Astrocyte (in vitro differentiated cells and primary cell): ENCODE data around the gene PLD1. TPM values are rescaled to one million over a fixed set of nuclear protein-coding genes. Genes with fewer than 3 reads are reported as not detected.

Source experiments
- DNase-seq: peaks from one replicate; pipeline ENCODE4 v3.0.0-alpha.2; 2010; ENCODE audit warnings: low read depth
- FAIRE-seq: peaks from 2 replicates; lab custom pipeline; 2011; peaks lifted over from hg19 to GRCh38; lab: Jason Lieb, UNC
- H2AFZ ChIP-seq: 2 replicates; pipeline ENCODE4 v1.6.0; 2012; ENCODE audit warnings: low read depth, low read length, inconsistent platforms
- H3K27ac ChIP-seq: 2 replicates; pipeline ENCODE4 v1.5.1; 2011; ENCODE audit warnings: low read depth, low read length, inconsistent platforms
- H3K27me3 ChIP-seq: 2 replicates; pipeline ENCODE4 v1.6.0; 2011; ENCODE audit warnings: low read length, inconsistent platforms; ENCODE audit not compliant: insufficient read depth
- H3K36me3 ChIP-seq: 2 replicates; pipeline ENCODE4 v1.5.1; 2011; ENCODE audit warnings: low read length, inconsistent platforms; ENCODE audit not compliant: insufficient read depth
- H3K4me1 ChIP-seq: 2 replicates; pipeline ENCODE4 v1.5.1; 2011; ENCODE audit warnings: low read length, inconsistent platforms; ENCODE audit not compliant: insufficient read depth
- H3K4me2 ChIP-seq: 2 replicates; pipeline ENCODE4 v1.6.0; 2012; ENCODE audit warnings: low read length, inconsistent platforms
- H3K4me3 ChIP-seq: 2 replicates; pipeline ENCODE4 v1.5.1; 2011; ENCODE audit warnings: low read depth, mild to moderate bottlenecking, low read length, inconsistent platforms; ENCODE audit not compliant: insufficient read depth
- H3K79me2 ChIP-seq: 2 replicates; pipeline ENCODE4 v1.6.0; 2012; ENCODE audit warnings: mild to moderate bottlenecking, low read length, inconsistent platforms; ENCODE audit not compliant: insufficient read depth
- H3K9ac ChIP-seq: 2 replicates; pipeline ENCODE4 v1.6.0; 2012; ENCODE audit warnings: mild to moderate bottlenecking, low read length, inconsistent platforms
- H3K9me3 ChIP-seq: 2 replicates; pipeline ENCODE4 v1.5.1; 2012; ENCODE audit warnings: low read depth, mild to moderate bottlenecking, low read length, inconsistent platforms; ENCODE audit not compliant: insufficient read depth
- H4K20me1 ChIP-seq: 2 replicates; pipeline ENCODE4 v1.6.0; 2012; ENCODE audit warnings: low read length, inconsistent platforms; ENCODE audit not compliant: insufficient read depth
- H3K27ac Mint-ChIP-seq: one replicate; pipeline ENCODE4 v1.8.0; 2021; ENCODE audit warnings: mild to moderate bottlenecking, mixed read lengths; ENCODE audit not compliant: unreplicated experiment
- H3K27me3 Mint-ChIP-seq: one replicate; pipeline ENCODE4 v1.8.0; 2021; ENCODE audit warnings: low read depth, mixed read lengths; ENCODE audit not compliant: unreplicated experiment
- H3K36me3 Mint-ChIP-seq: one replicate; pipeline ENCODE4 v1.8.0; 2021; ENCODE audit warnings: low read depth, mixed read lengths; ENCODE audit not compliant: unreplicated experiment
- H3K4me1 Mint-ChIP-seq: one replicate; pipeline ENCODE4 v1.8.0; 2021; ENCODE audit warnings: low read depth, mixed read lengths; ENCODE audit not compliant: unreplicated experiment
- H3K4me3 Mint-ChIP-seq: one replicate; pipeline ENCODE4 v1.8.0; 2021; ENCODE audit warnings: mild to moderate bottlenecking, moderate library complexity, mixed read lengths; ENCODE audit not compliant: unreplicated experiment
- H3K9me3 Mint-ChIP-seq: one replicate; pipeline ENCODE4 v1.8.0; 2021; ENCODE audit warnings: mild to moderate bottlenecking, mixed read lengths; ENCODE audit not compliant: unreplicated experiment
- EZH2 ChIP-seq: IDR thresholded peaks from 2 replicates; pipeline ENCODE4 v1.6.1; 2012; ENCODE audit warnings: mild to moderate bottlenecking, low read length, inconsistent platforms; ENCODE audit not compliant: insufficient read depth
- total RNA-seq: library from RNA; stranded (reverse); gene quantifications from 2 replicates; pipeline ENCODE4 v1.2.1, GENCODE V29; 2021
- TF ChIP-seq, protein P1 (sequence below): IDR thresholded peaks from 2 replicates; pipeline ENCODE4 v1.5.1; 2011; ENCODE audit warnings: low read depth, mild to moderate bottlenecking, inconsistent platforms, low read length, moderate library complexity; ENCODE audit not compliant: insufficient read depth

PLD1 gene
- total RNA-seq, 1 donor from 2014 or later: 21.5 TPM

DNA sequence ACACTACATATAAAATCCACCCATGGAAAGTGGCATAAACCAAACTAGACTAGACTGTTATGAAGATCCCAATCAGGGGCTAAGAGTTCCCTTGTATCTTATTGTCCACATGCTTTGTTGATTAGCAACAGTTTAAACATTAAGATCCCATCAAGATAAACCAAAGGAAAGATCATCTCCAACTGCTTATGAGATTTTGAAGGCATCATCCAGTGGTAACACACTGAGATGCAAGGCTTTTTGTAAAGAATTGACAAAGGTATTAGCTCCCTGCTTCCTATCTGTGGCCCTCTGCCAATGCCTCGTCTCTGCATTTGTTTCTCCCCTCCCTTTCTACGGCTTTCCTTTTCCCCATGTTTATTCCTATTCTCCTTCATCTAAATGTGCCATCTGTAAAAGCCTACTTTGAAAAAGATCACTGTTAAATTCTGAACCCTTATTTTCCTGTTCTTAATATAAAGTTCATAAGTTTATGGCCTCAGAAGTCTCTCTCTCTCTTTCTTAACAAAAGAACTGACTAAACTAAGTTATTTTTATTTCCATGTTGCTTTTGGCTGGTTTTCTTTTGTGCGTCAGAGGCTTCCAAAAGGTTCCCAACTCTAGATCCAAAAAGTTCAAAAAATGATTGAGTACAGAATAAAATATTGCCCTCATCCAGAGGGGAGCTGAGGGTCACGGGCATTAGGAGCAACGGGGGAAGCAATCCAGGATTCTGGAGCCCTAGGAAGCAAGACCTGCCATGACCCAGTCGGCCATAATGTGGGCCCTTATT, 5.5 kb downstream of the PLD1 start:
- H3K27ac Mint-ChIP-seq: no peak overlapping the region

DNA sequence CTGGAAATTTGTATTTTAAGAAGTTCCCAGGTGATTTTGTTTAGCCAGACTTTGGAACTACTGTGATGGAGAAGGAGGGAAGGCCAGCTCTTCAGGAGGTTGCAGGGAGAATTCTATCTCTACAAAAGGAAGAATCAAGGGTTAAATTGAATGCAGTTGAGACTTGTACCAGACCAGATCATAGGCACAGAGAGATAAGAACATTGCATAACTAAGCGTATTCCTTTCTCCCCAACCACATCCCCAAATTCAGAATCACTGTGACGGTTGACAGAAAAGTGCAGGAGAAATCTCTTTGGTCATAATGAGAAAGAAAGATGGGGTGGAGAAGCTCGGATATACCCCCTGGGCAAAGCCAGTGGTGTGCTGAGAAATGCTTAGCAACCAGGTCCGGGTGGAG, 7.2 kb downstream of the PLD1 start:
- no peaks in the 10 kb centered on the region for H3K9me3 ChIP-seq
- no peak overlapping the region for H3K9ac ChIP-seq
- H3K27me3 ChIP-seq: no peaks in the 10 kb centered on the region
- no peak for FAIRE-seq
- H2AFZ ChIP-seq: no peak overlapping the region
- H3K27me3 Mint-ChIP-seq: no peaks in the 10 kb centered on the region
- H3K27ac ChIP-seq: no peak overlapping the region
- H3K9me3 Mint-ChIP-seq: no peaks in the 10 kb centered on the region
- no peak overlapping the region for H3K4me3 Mint-ChIP-seq
- TF ChIP-seq EZH2: no peak
- TF ChIP-seq, protein P1, sequence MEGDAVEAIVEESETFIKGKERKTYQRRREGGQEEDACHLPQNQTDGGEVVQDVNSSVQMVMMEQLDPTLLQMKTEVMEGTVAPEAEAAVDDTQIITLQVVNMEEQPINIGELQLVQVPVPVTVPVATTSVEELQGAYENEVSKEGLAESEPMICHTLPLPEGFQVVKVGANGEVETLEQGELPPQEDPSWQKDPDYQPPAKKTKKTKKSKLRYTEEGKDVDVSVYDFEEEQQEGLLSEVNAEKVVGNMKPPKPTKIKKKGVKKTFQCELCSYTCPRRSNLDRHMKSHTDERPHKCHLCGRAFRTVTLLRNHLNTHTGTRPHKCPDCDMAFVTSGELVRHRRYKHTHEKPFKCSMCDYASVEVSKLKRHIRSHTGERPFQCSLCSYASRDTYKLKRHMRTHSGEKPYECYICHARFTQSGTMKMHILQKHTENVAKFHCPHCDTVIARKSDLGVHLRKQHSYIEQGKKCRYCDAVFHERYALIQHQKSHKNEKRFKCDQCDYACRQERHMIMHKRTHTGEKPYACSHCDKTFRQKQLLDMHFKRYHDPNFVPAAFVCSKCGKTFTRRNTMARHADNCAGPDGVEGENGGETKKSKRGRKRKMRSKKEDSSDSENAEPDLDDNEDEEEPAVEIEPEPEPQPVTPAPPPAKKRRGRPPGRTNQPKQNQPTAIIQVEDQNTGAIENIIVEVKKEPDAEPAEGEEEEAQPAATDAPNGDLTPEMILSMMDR: no peak
- H3K79me2 ChIP-seq: peaks cover 13% of the 10 kb centered on the region
- H3K36me3 Mint-ChIP-seq: no peaks in the 10 kb centered on the region
- no peak overlapping the region for H3K4me3 ChIP-seq
- H3K36me3 ChIP-seq: no peaks in the 10 kb centered on the region
- H3K4me1 Mint-ChIP-seq: peaks cover 30% of the 10 kb centered on the region
- peaks cover 51% of the 10 kb centered on the region for H3K4me1 ChIP-seq
- no peak overlapping the region for H3K27ac Mint-ChIP-seq
- no peak for DNase-seq
- no peaks in the 10 kb centered on the region for H4K20me1 ChIP-seq
- no peak overlapping the region for H3K4me2 ChIP-seq

More for the DNA sequence above, 5.5 kb downstream of the PLD1 start:
- H4K20me1 ChIP-seq: no peaks in the 10 kb centered on the region
- Mint-ChIP-seq H3K27me3 (no peaks in the 10 kb centered on the region), H3K9me3 (no peaks in the 10 kb centered on the region), H3K4me1 (peaks cover 32% of the 10 kb centered on the region), H3K36me3 (no peaks in the 10 kb centered on the region), H3K4me3 (no peak overlapping the region)
- peak overlapping the region; percentile 63 for H3K9ac ChIP-seq
- H3K9me3 ChIP-seq: no peaks in the 10 kb centered on the region
- peak overlapping the region; percentile 61 for H3K4me2 ChIP-seq
- peaks cover 52% of the 10 kb centered on the region for H3K4me1 ChIP-seq
- TF ChIP-seq EZH2: no peak
- H3K27ac ChIP-seq: peak overlapping the region; percentile 77
- DNase-seq (peak; percentile 76), FAIRE-seq (no peak)
- no peaks in the 10 kb centered on the region for H3K27me3 ChIP-seq
- no peak overlapping the region for H2AFZ ChIP-seq
- H3K79me2 ChIP-seq: peaks cover 10% of the 10 kb centered on the region
- H3K4me3 ChIP-seq: no peak overlapping the region
- no peaks in the 10 kb centered on the region for H3K36me3 ChIP-seq

DNA sequence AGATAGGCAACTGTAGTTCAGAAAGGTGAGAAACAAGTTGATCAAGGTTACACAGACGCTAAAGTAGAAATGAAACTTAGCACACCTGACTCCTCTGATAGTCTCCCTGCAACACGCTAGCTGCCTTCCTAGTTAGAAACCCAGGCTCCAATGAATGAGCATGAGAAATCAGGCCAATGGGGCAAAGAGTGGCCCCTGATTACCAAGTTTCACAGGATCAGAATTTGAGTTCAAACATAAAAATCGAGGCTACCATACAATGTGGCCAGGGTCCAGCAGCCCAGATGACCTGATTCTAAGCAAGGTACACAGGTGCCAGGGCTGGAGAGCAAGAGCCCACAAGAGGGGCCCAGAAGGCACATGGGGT, 7.7 kb downstream of the PLD1 start:
- no peaks in the 10 kb centered on the region for H3K9me3 ChIP-seq
- no peak for DNase-seq
- H3K36me3 ChIP-seq: no peaks in the 10 kb centered on the region
- H3K9ac ChIP-seq: peak overlapping the region; percentile 66
- H3K36me3 Mint-ChIP-seq: no peaks in the 10 kb centered on the region
- H3K4me2 ChIP-seq: peak overlapping the region; percentile 56
- H3K27ac ChIP-seq: peak overlapping the region; percentile 88
- H3K27me3 ChIP-seq: no peaks in the 10 kb centered on the region
- FAIRE-seq: no peak
- no peaks in the 10 kb centered on the region for H3K9me3 Mint-ChIP-seq
- H3K4me3 ChIP-seq: no peak overlapping the region
- peaks cover 13% of the 10 kb centered on the region for H3K79me2 ChIP-seq
- H3K4me1 ChIP-seq: peaks cover 53% of the 10 kb centered on the region
- H3K4me3 Mint-ChIP-seq: no peak overlapping the region
- TF ChIP-seq, protein P1: no peak
- no peak for TF ChIP-seq EZH2
- no peak overlapping the region for H2AFZ ChIP-seq
- no peaks in the 10 kb centered on the region for H4K20me1 ChIP-seq
- no peaks in the 10 kb centered on the region for H3K27me3 Mint-ChIP-seq
- peaks cover 32% of the 10 kb centered on the region for H3K4me1 Mint-ChIP-seq
- H3K27ac Mint-ChIP-seq: peak overlapping the region; percentile 83
